Cerebellar nuclear complex (tissue), 1 donor: ENCODE measurements around the gene CSNK1A1L.

Experiments used
- DNase-seq, 2 experiments: peaks; one replicate each; lab custom pipeline; 2025; lab: John Stamatoyannopoulos, UW

Gene CSNK1A1L

DNA sequence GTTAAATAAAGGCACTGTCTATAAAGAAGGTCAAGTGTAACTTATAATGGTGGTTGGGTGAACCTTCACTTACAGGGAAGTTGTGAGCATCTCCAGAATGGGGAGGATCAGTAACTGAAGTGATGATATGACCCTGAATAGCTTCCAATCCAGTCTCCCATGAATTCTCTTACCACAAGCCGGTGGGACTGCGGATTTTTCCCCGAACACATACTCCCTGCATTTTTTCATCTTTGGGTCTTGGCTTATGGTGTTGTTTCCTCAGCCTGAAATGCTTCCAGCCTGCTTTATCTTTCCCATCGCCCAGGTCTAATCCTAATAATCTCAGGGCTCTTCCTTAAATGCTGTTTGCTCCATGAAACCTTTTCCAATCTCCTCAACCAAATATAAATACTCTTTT is 2.0 kb upstream of the CSNK1A1L start:
- no peak for DNase-seq

DNA sequence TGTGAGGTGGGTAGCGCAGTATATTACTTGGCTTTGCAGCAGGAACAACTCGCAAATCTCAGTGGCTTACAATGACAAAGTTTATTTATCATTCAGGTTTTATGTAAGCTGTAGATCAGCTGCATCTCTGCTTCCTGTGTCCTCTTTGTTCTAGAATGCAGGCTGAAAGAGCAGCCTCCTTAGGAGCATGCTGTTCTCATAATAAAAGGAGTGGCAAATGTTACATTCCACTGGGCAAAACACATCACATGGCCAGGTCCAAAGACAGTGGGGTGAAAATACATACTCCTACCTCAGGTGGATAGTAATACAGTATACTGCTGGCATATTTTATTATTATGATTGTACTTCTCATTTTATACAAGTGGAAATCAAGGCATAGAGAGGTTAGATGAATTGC is 1.2 kb upstream of the CSNK1A1L start:
- no peak for DNase-seq

DNA sequence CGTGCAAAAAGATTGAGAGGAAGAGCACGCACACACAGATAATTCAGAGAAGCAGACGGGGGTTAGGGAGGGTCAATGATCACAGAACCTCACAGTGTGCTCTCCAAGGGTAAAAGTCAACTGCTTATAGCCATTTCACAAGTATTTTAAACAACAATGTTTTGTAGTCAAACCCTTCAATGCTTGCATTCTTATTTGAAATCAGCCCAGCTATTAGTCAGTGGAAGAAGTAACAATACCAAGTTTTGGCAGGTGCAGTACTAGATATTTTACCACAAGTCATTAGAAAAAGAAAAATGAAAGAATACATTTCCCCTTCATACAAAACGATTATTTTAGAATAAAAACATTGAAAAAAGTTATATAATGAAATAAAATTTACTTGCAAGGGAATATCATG is 2.6 kb downstream of the CSNK1A1L start:
- DNase-seq, result no peak

DNA sequence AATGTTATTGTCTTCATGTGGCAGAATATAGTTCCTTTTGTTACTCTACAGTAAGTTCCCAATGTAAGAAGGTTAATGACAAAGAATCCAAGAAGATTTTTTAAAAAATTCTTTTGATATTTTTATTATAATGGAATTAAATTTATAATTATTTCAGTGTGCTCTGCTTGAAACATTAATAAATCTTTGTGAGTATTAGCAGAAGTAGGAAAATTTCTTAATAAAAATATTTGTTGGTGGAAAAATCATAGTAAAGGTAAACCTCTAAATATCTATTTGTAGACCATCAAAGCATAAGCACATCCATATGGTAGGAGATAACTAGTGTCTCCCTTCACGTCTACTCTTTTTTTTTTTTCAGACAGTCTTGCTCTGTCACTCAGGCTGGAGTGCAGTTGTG is 4.3 kb downstream of the CSNK1A1L start:
- no peak for DNase-seq

DNA sequence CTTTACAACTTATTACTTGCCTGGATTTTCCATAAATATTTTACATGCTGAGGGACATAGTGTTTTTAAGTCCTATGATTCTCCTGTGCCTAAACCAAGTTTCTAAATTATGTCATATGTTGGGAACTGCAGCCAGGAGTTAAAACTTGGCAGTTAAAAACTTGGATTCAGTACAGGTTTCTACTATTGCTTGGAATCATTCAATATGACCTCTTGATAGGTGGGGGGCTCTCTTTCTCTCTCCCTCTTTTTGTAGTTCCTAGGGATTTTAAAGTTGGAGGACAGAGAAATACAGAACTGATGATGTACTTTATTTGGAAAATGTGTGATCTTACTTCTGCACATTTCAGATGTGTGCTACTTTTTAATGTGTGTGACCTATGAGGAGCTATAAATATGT is 4.7 kb downstream of the CSNK1A1L start:
- no peak for DNase-seq

DNA sequence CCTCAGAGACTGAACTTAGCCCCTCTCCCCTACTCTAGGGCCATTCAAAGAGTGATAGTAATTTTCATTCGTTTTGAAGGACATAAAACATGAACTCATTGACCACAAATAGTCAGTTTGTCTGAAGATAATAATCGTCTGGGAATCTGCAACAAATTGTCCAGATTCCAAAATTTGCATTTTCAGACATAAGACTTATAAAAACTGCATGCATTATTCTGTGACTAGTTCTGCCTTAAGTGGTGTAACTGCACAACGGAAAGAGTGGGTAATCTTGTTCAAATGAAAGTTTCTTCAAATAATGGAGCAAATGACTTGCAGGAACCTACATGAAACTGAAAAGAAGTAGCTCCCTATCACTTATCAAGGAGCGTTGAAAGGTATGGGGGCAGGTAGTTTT is 8.4 kb downstream of the CSNK1A1L start:
- DNase-seq, result no peak

DNA sequence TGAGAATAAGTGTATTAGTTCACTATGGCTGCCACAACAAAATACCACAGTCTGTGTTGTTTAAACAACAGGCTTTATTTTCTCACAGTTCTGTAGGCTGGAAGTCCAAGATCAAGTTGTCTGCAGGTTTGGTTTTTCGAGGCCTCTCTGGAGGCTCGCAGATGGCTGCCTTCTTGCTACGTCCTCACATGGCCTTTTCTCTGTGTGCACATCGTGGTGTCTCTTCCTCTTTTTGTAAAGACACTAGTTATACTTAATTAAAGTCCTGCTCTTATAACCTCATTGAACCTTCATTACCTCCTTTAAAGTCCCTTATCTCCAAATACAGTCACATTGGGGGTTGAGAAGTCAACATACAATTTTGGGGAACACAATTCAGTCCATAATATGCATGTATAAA is 10.6 kb downstream of the CSNK1A1L start:
- no peak for DNase-seq

DNA sequence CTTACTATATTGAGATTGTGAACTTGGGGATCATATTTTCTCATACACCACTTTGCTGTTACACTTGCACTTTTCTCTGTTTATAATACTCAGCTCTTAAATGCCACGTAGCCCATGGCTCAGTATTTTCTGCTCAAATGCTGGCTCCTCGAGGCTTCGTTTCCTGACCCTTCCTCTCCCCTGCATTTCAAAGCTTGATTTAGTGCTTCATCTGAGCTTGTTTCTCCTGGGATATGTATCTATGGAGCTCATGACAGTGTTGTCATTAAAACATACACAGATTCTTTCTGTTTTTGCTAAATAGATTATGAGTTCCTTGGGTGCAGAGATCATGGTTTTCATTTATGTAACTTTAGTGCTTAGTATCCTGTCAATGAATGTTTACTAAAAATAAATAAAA is 11.4 kb downstream of the CSNK1A1L start:
- no peak for DNase-seq

DNA sequence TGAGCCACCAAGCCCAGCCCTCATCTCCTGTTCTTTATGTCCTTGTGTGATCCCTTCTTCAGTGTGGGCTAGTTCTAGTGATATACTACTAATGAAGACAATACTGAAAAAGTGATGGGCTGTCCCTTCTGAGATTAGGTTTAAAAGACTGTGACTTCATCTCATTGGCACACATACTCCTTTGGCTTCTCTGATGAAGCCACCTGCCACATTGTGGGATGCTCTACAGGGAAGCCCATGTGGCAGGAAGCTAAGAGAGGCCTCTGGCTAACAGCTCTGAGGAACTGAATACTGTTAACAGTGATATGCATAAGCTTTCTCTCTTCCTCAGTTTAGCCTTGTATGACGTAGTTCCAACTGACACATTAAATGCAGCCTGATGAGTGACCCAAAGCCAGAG is 13.6 kb downstream of the CSNK1A1L start:
- no peak for DNase-seq

DNA sequence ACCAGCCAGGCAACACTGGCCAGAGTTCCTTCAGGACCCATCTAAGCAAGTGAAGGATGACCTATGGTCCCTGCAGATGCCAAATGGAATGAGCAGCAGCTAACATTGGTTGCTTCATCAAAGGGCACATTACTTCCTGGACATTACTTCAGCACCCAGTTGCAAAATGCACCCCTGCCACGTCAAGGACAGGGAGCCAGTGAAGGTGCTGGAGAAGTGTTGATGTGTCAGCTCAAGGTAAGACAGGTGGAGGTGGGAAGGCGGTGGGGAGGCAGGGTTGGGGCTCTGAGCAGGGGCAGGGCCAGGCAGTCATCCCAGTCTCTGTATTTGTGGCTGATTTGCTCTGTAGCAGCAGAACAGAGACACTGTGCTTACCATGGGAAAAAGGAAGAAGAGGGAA is 14.6 kb downstream of the CSNK1A1L start:
- no peak for DNase-seq

DNA sequence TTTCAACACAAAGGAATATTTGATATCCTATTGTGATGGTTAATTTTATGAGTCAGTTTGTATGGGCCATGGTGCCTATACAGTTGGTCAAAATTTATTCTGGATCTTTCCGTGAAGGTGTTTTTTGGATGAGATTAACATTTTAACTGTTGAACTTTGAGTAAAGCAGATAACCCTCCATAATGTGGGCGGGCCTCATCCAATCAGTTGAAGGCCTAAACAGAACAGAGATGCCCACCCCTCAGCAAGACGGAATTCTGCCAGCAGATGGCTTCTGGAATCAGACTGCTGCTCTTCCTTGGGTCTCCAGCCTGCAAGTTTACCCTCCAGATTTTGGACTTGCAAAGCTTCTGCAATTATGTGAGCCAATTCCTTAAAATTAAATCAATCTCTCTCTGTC is 16.0 kb downstream of the CSNK1A1L start:
- DNase-seq, result no peak

DNA sequence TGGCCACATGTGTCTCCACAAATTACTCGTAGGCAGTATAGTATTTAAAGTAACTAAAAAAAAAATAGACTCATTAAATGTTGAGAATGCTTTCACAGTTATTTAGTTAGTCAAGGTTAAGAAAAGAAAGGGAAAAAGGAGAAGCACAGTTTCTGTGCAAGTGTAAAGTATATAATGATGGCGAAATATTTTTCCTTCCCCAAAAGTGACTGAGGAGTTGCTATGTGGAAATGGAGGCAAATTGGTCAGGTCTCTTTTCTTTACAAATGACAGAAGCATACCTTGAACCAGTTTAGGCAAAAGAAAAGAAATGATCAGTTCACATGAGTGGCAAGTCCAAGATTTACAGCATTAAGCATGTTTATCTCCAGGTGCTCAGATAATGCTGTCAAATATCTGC is 18.0 kb downstream of the CSNK1A1L start:
- no peak for DNase-seq

DNA sequence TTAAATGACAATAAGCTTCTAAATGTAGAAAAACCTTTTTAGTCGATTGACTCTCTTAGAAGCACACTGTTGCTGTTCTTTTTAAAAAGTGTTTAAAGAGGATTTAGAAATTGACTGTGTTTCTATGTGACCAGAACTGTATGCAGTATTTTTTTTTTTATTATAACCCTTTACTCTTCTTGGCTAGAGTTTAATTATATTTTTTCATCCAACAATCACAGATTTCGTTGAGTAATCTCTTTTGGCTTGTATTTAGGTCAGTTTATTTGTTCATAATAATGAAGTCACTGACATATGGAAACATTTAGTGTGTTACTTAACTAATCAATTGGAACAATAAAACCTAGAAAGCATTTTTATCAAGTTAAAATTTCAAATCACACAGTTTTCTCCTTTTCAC is 19.9 kb downstream of the CSNK1A1L start:
- DNase-seq, result no peak

DNA sequence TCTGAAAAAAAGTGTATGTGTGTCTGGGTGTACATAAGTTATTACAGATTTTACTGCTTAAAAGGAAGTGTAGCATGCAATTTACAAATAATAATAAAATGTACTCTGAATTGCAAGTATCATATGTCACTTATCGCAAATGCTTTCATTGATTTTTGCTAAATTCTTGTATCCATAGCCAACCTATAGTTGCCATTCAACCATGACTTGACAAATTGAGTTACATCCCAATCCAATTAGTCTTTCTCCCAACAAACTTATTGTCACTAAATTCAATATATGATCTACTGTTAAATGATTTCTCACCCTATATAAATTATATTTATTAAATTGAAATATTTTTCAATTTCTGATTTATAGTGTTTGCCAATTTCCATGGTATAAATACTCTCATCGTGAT is 28.6 kb downstream of the CSNK1A1L start:
- no peak for DNase-seq

DNA sequence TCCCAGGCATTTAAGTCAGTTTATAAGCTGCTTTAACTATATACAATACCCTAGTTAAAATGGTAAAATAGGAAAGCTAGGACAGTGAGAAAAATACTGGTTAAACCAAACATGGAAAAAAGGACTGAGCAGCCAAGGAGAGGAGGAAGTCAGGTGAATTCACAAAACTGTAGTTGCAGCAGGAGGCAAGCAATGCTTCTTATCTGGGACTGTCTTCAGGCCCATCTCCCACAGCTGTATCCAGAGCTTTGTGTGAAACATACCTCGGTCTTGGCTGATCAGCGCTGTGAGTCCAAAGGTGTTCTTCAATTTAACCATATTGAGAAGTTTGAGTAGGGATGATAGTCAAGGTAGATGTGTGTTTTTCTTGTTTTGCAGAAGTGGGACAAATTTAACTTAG is 30.3 kb downstream of the CSNK1A1L start:
- DNase-seq, result no peak

DNA sequence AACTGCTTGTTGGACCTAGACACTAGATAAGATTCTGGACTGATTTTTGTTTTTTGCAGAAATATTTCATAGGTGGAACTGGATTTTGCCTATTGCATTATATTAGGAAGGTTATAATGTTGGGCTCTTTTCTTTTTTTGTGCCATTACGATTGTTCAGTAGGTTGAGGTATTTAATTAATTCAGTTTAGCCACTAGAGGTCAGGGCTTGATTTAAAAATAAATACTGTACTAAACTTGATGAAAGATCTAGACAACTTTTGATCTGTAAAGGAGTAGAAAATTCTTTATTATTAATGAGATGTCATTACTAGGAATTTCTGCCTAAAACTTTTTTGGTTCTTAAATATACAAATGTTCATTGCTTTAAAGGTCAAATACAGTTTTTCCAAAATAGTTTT is 30.8 kb downstream of the CSNK1A1L start:
- no peak for DNase-seq

DNA sequence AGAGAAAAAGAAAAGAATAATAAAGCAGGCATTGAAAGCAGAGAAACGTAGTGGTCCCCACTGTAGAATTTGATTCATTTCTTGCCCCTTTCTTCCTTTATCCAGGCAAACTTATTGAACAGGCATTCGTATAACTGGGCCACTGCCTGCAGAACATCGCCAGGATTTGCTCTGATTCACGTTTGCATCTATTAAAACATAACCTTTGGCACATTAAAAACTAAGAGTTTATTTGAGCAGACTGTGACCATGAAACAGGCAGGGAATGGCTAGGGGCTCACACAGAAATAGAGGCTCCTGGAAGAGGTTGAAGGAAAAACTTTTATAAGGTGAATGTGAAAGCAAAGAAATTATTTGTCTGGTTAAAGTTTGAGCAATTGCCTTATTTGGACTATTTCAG is 33.4 kb downstream of the CSNK1A1L start:
- DNase-seq, result no peak

DNA sequence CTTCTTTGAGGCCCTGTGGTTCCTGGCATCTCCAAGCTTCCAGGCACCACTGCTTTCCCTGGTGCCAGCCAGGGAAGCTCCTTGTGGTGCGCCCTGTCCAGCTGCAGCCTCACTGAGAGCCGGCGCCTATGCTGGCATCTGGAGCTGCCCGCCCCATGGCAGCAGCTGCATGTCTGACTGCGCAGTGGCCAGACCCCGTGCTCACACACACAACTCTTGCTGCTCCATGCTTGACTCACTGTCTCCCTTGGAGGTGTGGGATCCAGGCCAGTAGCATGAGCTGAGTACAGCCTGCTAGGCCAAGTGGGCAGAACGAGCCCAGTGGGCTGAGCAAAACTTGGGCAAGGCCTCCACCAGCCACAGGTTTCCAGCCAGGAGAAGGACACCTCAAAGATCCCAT is 34.5 kb downstream of the CSNK1A1L start:
- no peak for DNase-seq

DNA sequence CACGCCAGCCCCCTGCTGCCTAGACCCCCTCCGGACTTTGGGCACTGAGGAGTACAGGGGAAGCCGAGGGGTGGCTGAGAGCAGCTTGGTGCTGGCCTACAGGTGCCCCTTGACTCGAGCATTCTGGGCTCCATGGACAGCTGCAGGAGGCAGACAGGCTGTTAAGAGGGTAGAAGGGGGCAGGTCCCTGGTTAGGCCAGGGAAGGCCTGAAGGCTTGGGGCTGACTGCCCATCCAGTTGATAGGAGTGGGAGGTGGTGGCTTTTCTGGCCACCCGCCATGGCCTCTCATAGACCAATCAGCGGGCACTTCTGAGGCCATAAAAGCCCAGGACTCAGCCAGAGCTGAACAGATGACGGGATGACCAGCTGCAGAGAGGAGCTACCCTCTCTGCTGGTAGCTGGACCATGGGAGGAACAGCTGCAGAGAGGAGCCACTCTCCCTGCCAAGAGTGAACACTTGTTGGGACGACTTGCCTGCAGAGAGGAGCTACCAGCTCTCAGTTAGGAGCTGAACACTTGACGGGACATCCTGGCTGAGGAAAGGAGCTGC is 35.2 kb downstream of the CSNK1A1L start:
- no peak for DNase-seq

DNA sequence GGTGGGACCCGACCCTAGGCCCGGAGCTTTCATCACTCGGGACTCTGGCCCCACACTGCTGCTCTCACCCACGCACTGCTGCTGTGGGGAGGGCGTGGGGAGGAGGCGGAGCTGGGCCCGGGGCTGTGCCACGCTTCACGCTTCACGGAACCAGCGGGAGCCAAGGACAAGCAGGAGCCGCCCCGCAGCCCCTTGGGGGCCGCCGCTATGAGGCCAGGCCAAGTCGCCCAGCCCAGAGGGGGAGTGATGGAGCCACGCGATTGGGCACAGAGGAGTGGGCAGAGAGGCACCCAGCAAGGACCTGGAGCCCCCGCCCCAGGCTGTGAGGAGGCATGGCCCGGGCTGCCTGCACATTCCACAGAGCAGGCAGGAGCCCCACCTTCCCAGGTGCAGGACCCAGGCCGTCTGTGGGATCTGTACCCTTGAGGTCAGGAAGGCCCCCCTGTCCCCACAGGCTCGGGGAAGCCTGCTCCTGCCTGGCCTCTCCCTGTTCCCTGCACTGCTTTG is 35.8 kb downstream of the CSNK1A1L start:
- no peak for DNase-seq

DNA sequence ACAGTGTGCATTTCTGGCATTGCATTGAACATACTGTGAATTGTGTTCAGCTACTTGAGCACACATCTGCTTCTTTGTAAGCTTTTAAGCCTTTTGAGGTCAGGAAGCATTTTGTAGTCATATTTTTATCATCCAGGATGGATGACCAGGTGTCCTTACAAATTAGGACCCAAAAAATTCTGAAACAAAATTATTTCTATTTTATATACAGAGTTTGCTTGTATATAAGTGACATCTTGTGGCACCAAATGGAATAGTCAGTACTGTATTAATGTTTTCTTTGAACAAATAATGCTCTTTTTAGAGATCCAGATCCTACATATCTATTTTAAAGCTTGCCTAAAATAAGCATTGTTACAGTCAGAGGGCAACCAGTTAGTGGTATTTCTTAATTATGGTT is 36.5 kb downstream of the CSNK1A1L start:
- no peak for DNase-seq

DNA sequence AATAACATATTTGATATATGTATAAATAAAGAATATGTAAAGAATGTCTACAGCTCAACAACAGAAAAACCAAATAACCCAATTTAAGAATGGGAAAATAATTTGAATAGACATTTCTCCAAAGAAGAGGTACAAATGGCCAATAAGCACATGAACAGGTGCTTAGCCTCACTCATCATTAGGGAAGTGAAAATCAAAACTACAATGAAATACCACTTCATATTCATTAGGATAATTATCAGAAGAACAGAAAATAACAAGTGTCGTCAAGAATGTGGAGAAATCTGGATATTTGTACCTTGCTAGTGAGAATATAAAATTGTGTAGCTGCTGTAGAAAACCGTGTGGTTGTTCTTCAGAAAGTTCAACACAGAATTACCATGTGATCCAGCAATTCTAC is 37.6 kb downstream of the CSNK1A1L start:
- DNase-seq, result no peak

DNA sequence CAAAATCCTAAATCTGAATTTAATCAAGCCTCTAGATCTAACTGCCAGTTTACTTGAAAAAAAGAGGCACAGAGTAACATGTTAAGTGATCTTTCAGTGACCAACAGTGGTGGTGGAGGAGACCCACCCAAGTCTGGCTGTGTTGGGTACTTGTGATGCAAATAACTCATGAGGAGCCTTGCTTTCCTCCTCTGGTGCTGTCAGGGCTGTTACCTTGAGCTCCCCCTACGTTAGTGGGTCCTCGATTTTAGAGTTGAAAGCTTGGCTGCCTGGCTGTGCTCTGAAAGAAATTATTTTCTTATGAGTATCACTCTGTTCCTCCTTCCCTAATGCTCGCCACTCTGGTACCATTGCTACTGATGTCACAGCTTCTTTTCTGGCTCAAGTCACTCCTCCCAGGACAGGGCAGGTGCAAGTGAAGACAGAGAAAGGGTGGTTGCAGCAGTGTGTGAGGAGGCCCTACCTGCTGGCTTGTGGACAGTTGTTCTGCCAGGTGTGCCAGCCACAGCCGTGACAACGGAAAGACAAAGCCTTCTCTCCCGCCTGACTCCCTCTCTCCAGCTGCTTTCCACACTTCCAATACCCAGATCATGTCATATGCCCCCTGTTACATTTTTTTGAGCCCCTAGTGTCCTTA is 39.5 kb downstream of the CSNK1A1L start:
- DNase-seq, result no peak

DNA sequence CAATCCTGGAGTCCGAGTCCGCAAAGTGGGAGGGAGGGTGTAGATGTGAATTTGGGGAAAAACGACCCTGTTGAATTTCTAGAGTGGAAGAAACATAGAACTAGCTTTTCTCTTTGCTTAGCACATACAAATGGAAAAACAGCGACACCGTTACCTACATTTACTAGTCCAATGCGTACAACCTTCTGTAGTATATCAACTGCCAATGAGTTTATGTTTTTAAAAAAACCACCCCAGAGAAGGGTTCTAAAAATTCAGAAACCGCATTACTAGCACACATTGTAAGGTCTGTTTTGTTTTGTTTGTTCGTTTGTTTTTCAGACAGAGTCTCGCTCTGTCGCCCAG is 45.6 kb downstream of the CSNK1A1L start:
- DNase-seq, result no peak
